WTC11 (cell line): ENCODE results near the gene CALN1. TPM values are rescaled to one million over a fixed set of nuclear protein-coding genes. Genes with fewer than 3 reads are reported as not detected.

ENCODE experiments used
- ATAC-seq: fragments of 200-7000 bp; cut with Tn5 transposase; 2 replicates; pipeline ENCODE4 v1.10.0; 2021; ENCODE audit warnings: mild to moderate bottlenecking, moderate library complexity
- CTCF ChIA-PET: fragments of 300-600 bp; sonication (Branson Sonifier 250); formaldehyde crosslinking; loops from one replicate; lab custom pipeline; 2021; ENCODE audit warnings: antibody characterized with exemption; lab: Charles Lee
- POLR2A ChIA-PET: fragments of 350-600 bp; sonication (Branson Sonifier 250); formaldehyde crosslinking; loops from one replicate; lab custom pipeline; 2021; ENCODE audit warnings: antibody characterized with exemption; lab: Charles Lee
- DNase-seq: peaks from one replicate; pipeline ENCODE4 v3.0.0; 2021; ENCODE audit warnings: low spot score
- H3K27ac Mint-ChIP-seq: 2 replicates; pipeline ENCODE4 v1.8.0; 2021; ENCODE audit warnings: mixed read lengths
- H3K27me3 Mint-ChIP-seq: 2 replicates; pipeline ENCODE4 v1.8.0; 2021; ENCODE audit warnings: low read depth, mild to moderate bottlenecking, moderate library complexity, mixed read lengths
- H3K36me3 Mint-ChIP-seq: 2 replicates; pipeline ENCODE4 v1.8.0; 2021; ENCODE audit warnings: mixed read lengths
- H3K4me1 Mint-ChIP-seq: 2 replicates; pipeline ENCODE4 v1.8.0; 2022; ENCODE audit warnings: mixed read lengths
- H3K4me3 Mint-ChIP-seq: 2 replicates; pipeline ENCODE4 v1.8.0; 2021; ENCODE audit warnings: mild to moderate bottlenecking, moderate library complexity, mixed read lengths
- H3K9me3 Mint-ChIP-seq: 2 replicates; pipeline ENCODE4 v1.8.0; 2021; ENCODE audit warnings: mixed read lengths
- ARID4B ChIP-seq: sonication (generic); formaldehyde crosslinking; IDR thresholded peaks from 2 replicates; pipeline ENCODE4 v1.8.0; 2023; ENCODE audit warnings: missing genetic modification reagents, mild to moderate bottlenecking, borderline replicate concordance
- E2F1 ChIP-seq: sonication (generic); formaldehyde crosslinking; IDR thresholded peaks from 2 replicates; pipeline ENCODE4 v1.8.0; 2022; ENCODE audit warnings: mild to moderate bottlenecking, missing genetic modification reagents
- ESRRA ChIP-seq: sonication (generic); formaldehyde crosslinking; IDR thresholded peaks from 2 replicates; pipeline ENCODE4 v1.8.1; 2022; ENCODE audit warnings: mild to moderate bottlenecking, missing genetic modification reagents, borderline replicate concordance
- FOXK1 ChIP-seq: sonication (generic); formaldehyde crosslinking; IDR thresholded peaks from 2 replicates; pipeline ENCODE4 v1.8.0; 2022; ENCODE audit warnings: mild to moderate bottlenecking, moderate library complexity, missing genetic modification reagents
- FOXP4 ChIP-seq: sonication (generic); formaldehyde crosslinking; IDR thresholded peaks from 2 replicates; pipeline ENCODE4 v1.8.0; 2022; ENCODE audit warnings: mild to moderate bottlenecking, missing genetic modification reagents
- JUN ChIP-seq: sonication (generic); formaldehyde crosslinking; IDR thresholded peaks from 2 replicates; pipeline ENCODE4 v1.8.0; 2023; ENCODE audit warnings: mild to moderate bottlenecking, missing genetic modification reagents
- MXD4 ChIP-seq: fragments of 250-450 bp; sonication (Bioruptor Pico); IDR thresholded peaks from 2 replicates; pipeline ENCODE4 v1.8.0; 2021; ENCODE audit warnings: mild to moderate bottlenecking, moderate library complexity, borderline replicate concordance
- NFE2L1 ChIP-seq: sonication (generic); formaldehyde crosslinking; IDR thresholded peaks from 2 replicates; pipeline ENCODE4 v1.8.1; 2023; ENCODE audit warnings: missing genetic modification reagents
- NR1H2 ChIP-seq: sonication (generic); formaldehyde crosslinking; IDR thresholded peaks from 2 replicates; pipeline ENCODE4 v1.9.0; 2021; ENCODE audit warnings: mild to moderate bottlenecking, moderate library complexity, missing genetic modification reagents
- NR2C2 ChIP-seq: sonication (generic); formaldehyde crosslinking; IDR thresholded peaks from 2 replicates; pipeline ENCODE4 v1.8.0; 2022; ENCODE audit warnings: mild to moderate bottlenecking, missing genetic modification reagents
- NR3C1 ChIP-seq: sonication (generic); formaldehyde crosslinking; conservative IDR thresholded peaks from 2 replicates; pipeline ENCODE4 v1.8.1; 2023; ENCODE audit warnings: low read depth, mild to moderate bottlenecking, missing genetic modification reagents
- PRRX2 ChIP-seq: fragments of 250-450 bp; sonication (Bioruptor Pico); IDR thresholded peaks from 2 replicates; pipeline ENCODE4 v1.8.0; 2021; ENCODE audit warnings: mild to moderate bottlenecking
- RORB ChIP-seq: fragments of 250-450 bp; sonication (Bioruptor Pico); IDR thresholded peaks from 2 replicates; pipeline ENCODE4 v1.9.0; 2021; ENCODE audit warnings: mild to moderate bottlenecking
- SP1 ChIP-seq: sonication (generic); formaldehyde crosslinking; conservative IDR thresholded peaks from 2 replicates; pipeline ENCODE4 v1.8.1; 2022; ENCODE audit warnings: missing genetic modification reagents
- TCF7 ChIP-seq: sonication (generic); formaldehyde crosslinking; IDR thresholded peaks from 2 replicates; pipeline ENCODE4 v1.8.0; 2022; ENCODE audit warnings: mild to moderate bottlenecking, low read depth, missing genetic modification reagents, moderate library complexity
- TEAD1 ChIP-seq: sonication (generic); formaldehyde crosslinking; IDR thresholded peaks from 2 replicates; pipeline ENCODE4 v1.8.0; 2022; ENCODE audit warnings: mild to moderate bottlenecking, missing genetic modification reagents
- ZNF396 ChIP-seq: fragments of 250-450 bp; sonication (Bioruptor Pico); IDR thresholded peaks from 2 replicates; pipeline ENCODE4 v1.8.0; 2021; ENCODE audit warnings: mild to moderate bottlenecking, moderate library complexity, borderline replicate concordance
- total RNA-seq: library from RNA; stranded (reverse); gene quantifications from 3 replicates; pipeline ENCODE4 v1.2.3, GENCODE V29; 2021
- TF ChIP-seq, protein P1 (sequence below): sonication (generic); formaldehyde crosslinking; IDR thresholded peaks from 2 replicates; pipeline ENCODE4 v1.8.0; 2022; ENCODE audit warnings: missing genetic modification reagents
- TF ChIP-seq, protein P2 (sequence below): sonication (generic); formaldehyde crosslinking; IDR thresholded peaks from 2 replicates; pipeline ENCODE4 v1.8.1; 2022; ENCODE audit warnings: mild to moderate bottlenecking, moderate library complexity, missing genetic modification reagents
- TF ChIP-seq, protein P3 (sequence below): sonication (generic); formaldehyde crosslinking; IDR thresholded peaks from 2 replicates; pipeline ENCODE4 v1.8.0; 2023; ENCODE audit warnings: missing genetic modification reagents

The CALN1 gene
- total RNA-seq, 1 experiment from 2014 or later = 10.5 TPM

- DNase-seq (no peak), ATAC-seq (no peak)
- Mint-ChIP-seq H3K9me3 (peaks cover 39% of the 10 kb centered on the region), H3K4me3 (no peak overlapping the region), H3K36me3 (peaks cover 35% of the 10 kb centered on the region), H3K27me3 (no peaks in the 10 kb centered on the region)
- CTCF ChIA-PET = interaction anchor here (0.6 kb wide), 1 partner anchor 268 kb away, joined by 3 read pairs; no protein-coding TSS in a partner anchor
- POLR2A ChIA-PET = no interaction called here
- TF ChIP-seq, protein P1, sequence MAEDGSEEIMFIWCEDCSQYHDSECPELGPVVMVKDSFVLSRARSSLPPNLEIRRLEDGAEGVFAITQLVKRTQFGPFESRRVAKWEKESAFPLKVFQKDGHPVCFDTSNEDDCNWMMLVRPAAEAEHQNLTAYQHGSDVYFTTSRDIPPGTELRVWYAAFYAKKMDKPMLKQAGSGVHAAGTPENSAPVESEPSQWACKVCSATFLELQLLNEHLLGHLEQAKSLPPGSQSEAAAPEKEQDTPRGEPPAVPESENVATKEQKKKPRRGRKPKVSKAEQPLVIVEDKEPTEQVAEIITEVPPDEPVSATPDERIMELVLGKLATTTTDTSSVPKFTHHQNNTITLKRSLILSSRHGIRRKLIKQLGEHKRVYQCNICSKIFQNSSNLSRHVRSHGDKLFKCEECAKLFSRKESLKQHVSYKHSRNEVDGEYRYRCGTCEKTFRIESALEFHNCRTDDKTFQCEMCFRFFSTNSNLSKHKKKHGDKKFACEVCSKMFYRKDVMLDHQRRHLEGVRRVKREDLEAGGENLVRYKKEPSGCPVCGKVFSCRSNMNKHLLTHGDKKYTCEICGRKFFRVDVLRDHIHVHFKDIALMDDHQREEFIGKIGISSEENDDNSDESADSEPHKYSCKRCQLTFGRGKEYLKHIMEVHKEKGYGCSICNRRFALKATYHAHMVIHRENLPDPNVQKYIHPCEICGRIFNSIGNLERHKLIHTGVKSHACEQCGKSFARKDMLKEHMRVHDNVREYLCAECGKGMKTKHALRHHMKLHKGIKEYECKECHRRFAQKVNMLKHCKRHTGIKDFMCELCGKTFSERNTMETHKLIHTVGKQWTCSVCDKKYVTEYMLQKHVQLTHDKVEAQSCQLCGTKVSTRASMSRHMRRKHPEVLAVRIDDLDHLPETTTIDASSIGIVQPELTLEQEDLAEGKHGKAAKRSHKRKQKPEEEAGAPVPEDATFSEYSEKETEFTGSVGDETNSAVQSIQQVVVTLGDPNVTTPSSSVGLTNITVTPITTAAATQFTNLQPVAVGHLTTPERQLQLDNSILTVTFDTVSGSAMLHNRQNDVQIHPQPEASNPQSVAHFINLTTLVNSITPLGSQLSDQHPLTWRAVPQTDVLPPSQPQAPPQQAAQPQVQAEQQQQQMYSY = no peak
- TF ChIP-seq TEAD1 (no peak), FOXK1 (CRISPR knock-in tag) (no peak), NR1H2 (CRISPR knock-in tag) (no peak)
- TF ChIP-seq, protein P2, sequence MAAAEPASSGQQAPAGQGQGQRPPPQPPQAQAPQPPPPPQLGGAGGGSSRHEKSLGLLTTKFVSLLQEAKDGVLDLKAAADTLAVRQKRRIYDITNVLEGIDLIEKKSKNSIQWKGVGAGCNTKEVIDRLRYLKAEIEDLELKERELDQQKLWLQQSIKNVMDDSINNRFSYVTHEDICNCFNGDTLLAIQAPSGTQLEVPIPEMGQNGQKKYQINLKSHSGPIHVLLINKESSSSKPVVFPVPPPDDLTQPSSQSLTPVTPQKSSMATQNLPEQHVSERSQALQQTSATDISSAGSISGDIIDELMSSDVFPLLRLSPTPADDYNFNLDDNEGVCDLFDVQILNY (CRISPR knock-in tag) = no peak
- TF ChIP-seq, protein P3, sequence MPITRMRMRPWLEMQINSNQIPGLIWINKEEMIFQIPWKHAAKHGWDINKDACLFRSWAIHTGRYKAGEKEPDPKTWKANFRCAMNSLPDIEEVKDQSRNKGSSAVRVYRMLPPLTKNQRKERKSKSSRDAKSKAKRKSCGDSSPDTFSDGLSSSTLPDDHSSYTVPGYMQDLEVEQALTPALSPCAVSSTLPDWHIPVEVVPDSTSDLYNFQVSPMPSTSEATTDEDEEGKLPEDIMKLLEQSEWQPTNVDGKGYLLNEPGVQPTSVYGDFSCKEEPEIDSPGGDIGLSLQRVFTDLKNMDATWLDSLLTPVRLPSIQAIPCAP (CRISPR knock-in tag) = no peak
- TF ChIP-seq, all 79 proteins: peak for 0
- H3K4me1 Mint-ChIP-seq = no peaks in the 10 kb centered on the region
- H3K27ac Mint-ChIP-seq = no peak overlapping the region; the same call in 1 of the 2 replicates
Measured at GRCh38 chr7:72254455-72254854, 157.7 kb downstream of the CALN1 start.

DNA sequence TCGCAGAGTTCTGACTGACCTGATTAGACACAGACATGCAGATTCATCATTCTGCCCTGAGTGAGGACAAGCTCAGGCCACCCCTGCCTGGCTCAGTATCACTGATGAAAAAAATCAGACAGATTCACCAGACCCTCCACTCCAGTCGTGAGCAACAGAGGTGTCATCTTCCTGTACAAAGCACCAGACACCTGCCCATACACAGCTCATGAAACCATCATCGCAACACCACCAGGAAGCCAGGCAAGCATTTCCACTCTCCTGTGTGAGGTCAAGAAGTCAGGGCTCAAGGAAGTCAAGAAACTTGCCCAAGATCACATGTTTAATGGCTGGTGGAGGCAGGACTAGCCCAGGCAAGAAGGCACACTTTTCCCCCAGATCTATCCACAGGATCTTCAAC, 163.0 kb downstream of the CALN1 start:
- TF ChIP-seq PRRX2 (CRISPR knock-in tag) (no peak), E2F1 (no peak), SP1 (CRISPR knock-in tag) (no peak), RORB (CRISPR knock-in tag) (no peak)
- Mint-ChIP-seq H3K4me3 (no peak overlapping the region), H3K27ac (no peak overlapping the region), H3K9me3 (peaks cover 34% of the 10 kb centered on the region), H3K36me3 (peaks cover 30% of the 10 kb centered on the region), H3K27me3 (no peaks in the 10 kb centered on the region; the same call in 1 of the 2 replicates), H3K4me1 (no peaks in the 10 kb centered on the region)
- ATAC-seq (no peak), DNase-seq (no peak)
- POLR2A ChIA-PET = no interaction called here
- CTCF ChIA-PET = no interaction called here

DNA sequence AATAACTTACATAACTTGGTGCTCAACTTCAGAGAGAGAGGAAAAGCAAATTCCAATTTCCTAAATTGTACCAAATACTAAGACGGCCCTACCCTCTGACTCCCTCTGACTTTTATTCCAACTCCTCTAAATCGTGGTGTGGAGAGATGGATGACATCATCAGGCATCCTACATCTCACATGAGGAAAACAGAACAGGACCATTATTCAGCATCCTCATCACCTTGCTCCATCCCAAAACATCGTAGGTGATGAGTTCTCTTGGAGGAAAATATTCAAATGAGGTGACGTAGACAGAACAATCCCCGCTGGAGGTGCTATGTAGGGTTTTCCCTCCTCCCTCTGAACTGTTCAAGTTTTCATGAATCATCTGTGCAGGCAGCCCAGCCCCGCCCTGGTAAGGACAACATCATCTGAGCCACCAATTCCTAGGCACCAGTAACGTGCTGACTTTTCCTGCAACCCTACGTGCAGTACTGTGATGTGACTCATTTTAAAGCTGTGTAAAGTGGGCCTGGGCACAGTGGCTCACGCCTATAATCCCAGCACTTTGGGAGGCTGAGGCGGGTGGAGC, 167.2 kb downstream of the CALN1 start:
- no peak overlapping the region for H3K27ac Mint-ChIP-seq
- peaks cover 15% of the 10 kb centered on the region for H3K9me3 Mint-ChIP-seq
- ChIA-PET CTCF (no interaction called here), POLR2A (no interaction called here)
- H3K4me1 Mint-ChIP-seq = peaks cover 10% of the 10 kb centered on the region
- no peak overlapping the region for H3K4me3 Mint-ChIP-seq
- H3K36me3 Mint-ChIP-seq = peaks cover 17% of the 10 kb centered on the region
- ATAC-seq = no peak
- H3K27me3 Mint-ChIP-seq = no peaks in the 10 kb centered on the region; the same call in 1 of the 2 replicates
- DNase-seq = no peak
- no peak for TF ChIP-seq FOXP4 (CRISPR knock-in tag)
- no peak for TF ChIP-seq ZNF396
- TF ChIP-seq MXD4 = no peak
- no peak for TF ChIP-seq TCF7
- no peak for TF ChIP-seq NR2C2 (CRISPR knock-in tag)
- TF ChIP-seq NFE2L1 (CRISPR knock-in tag) = no peak
- TF ChIP-seq NR3C1 (CRISPR knock-in tag) = no peak
- no peak for TF ChIP-seq ESRRA (CRISPR knock-in tag)
- TF ChIP-seq NR1H2 (CRISPR knock-in tag) = no peak
- TF ChIP-seq ARID4B = no peak
- TF ChIP-seq JUN = no peak
